HCEC 1CT (cell line): ENCODE results near the gene MACC1.
A peak's percentile ranks its signal among the peaks of the same experiment; 100 is the strongest.
"Not testable (repeated sequence)": the region's sequence is repeated elsewhere in the genome, so short reads cannot be mapped to it uniquely, and the experiment has no call there.

Source experiments
- DNase-seq: peaks from one replicate; pipeline ENCODE4 v3.0.0-alpha.2; 2017

The MACC1 gene

GRCh38 chr7:20165146-20165510 lies 52.1 kb downstream of the MACC1 start:
- no peak for DNase-seq

- peak; percentile 17 for DNase-seq
These were observed 52.6 kb downstream of the MACC1 start for GRCh38 chr7:20164425-20165145.

GRCh38 chr7:20162665-20163064 lies 54.5 kb downstream of the MACC1 start:
- no peak for DNase-seq

GRCh38 chr7:20159226-20159747 lies 57.9 kb downstream of the MACC1 start:
- no peak for DNase-seq

- DNase-seq: no peak
These were observed 58.5 kb downstream of the MACC1 start for GRCh38 chr7:20158684-20159083.

GRCh38 chr7:20157456-20157855 lies 59.7 kb downstream of the MACC1 start:
- DNase-seq: no peak

GRCh38 chr7:20153999-20154398 lies 63.2 kb downstream of the MACC1 start:
- peak; percentile 47 for DNase-seq

GRCh38 chr7:20153567-20153966 lies 63.6 kb downstream of the MACC1 start:
- no peak for DNase-seq

GRCh38 chr7:20152511-20152910 lies 64.7 kb downstream of the MACC1 start:
- peak; percentile 15 for DNase-seq

GRCh38 chr7:20151708-20152456 lies 65.3 kb downstream of the MACC1 start:
- no peak for DNase-seq

- DNase-seq: peak; percentile 11
These were observed 70.7 kb downstream of the MACC1 start for GRCh38 chr7:20146451-20146850.

GRCh38 chr7:20144801-20145200 lies 72.4 kb downstream of the MACC1 start:
- no peak for DNase-seq

GRCh38 chr7:20141666-20142065 lies 75.5 kb downstream of the MACC1 start:
- DNase-seq: no peak

- no peak for DNase-seq
These were observed 76.2 kb downstream of the MACC1 start for GRCh38 chr7:20141002-20141345.

- DNase-seq: no peak
These were observed 76.7 kb downstream of the MACC1 start for GRCh38 chr7:20140291-20141001.

- DNase-seq: no peak
These were observed 80.5 kb downstream of the MACC1 start for GRCh38 chr7:20136647-20137046.

- no peak for DNase-seq
These were observed 83.4 kb downstream of the MACC1 start for GRCh38 chr7:20133803-20134202.

GRCh38 chr7:20132585-20132984 lies 84.6 kb downstream of the MACC1 start:
- DNase-seq: no peak

GRCh38 chr7:20131776-20132175 lies 85.4 kb downstream of the MACC1 start:
- DNase-seq: no peak

- DNase-seq: no peak
These were observed 87.3 kb downstream of the MACC1 start for GRCh38 chr7:20129920-20130319.

- DNase-seq: peak; percentile 1
These were observed 89.2 kb downstream of the MACC1 start for GRCh38 chr7:20128001-20128400.

GRCh38 chr7:20126060-20126459 lies 91.1 kb downstream of the MACC1 start:
- DNase-seq: not testable (repeated sequence)

- DNase-seq: not testable (repeated sequence)
These were observed 93.1 kb downstream of the MACC1 start for GRCh38 chr7:20124087-20124486.
